ENCODE measurements around the gene ATP8A2. TPM values are rescaled to one million over a fixed set of nuclear protein-coding genes. Genes with fewer than 3 reads are reported as not detected.

Gene ATP8A2
- polyA plus RNA-seq, 3 donors = not detected

DNA sequence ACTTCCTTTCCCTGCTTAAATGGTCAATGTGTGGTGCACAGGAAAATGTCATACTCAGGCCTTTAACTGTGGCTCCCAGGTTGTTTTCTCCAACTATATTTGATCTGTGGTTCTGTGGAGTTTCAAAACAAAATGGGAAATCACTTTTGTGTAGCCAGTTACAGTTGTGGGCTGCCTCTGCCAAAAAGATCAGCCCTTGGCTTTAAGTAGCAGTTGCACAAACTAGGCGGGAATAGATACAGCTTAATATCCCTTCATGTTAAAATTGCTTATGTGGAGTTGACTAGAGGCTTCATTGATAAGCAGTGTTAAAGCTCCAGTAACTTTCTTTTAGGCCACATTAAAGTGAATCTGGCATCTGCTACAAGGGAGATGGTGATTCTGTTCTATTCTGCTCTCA, 395.2 kb downstream of the ATP8A2 start:
- no CpG with 5 or more reads among the region's 1 CpG for WGBS (ENCODE audit: insufficient coverage)
- Histone ChIP-seq H3K4me1 (ENCODE audit: control insufficient read depth in 1 of 2, insufficient read depth in 2 of 2, low read length in 2 of 2) (no peaks in the 10 kb centered on the region), H3K36me3 (replicated peaks in 1 of 2; ENCODE audit: control insufficient read depth in 1 of 2, insufficient read depth in 2 of 2, low read length in 2 of 2) (no peaks in the 10 kb centered on the region), H3K27ac (ENCODE audit: low read depth in 1 of 2, low read length in 2 of 2) (no peak overlapping the region), H3K27me3 (ENCODE audit: control insufficient read depth in 2 of 2, insufficient read depth in 2 of 2, low read length in 2 of 2) (no peaks in the 10 kb centered on the region), H2AFZ (ENCODE audit: insufficient read depth, low read depth, low read length, poor library complexity, severe bottlenecking) (no peak overlapping the region), H3K79me2 (ENCODE audit: insufficient read depth, low read length) (no peaks in the 10 kb centered on the region), H3K4me2 (replicated peaks; ENCODE audit: extremely low read depth, low read length, poor library complexity, severe bottlenecking) (no peak overlapping the region), H3K9ac (ENCODE audit: insufficient read depth, low read length, poor library complexity, severe bottlenecking) (no peak overlapping the region), H3K4me3 (replicated peaks in 1 of 3; ENCODE audit: low read depth in 2 of 3, low read length in 3 of 3) (no peak overlapping the region), H3K9me3 (replicated peaks in 1 of 2; ENCODE audit: control insufficient read depth in 1 of 2, insufficient read depth in 1 of 2, low read length in 2 of 2) (no peaks in the 10 kb centered on the region), H4K20me1 (ENCODE audit: insufficient read depth, low read length) (no peaks in the 10 kb centered on the region)
- Mint-ChIP-seq H3K27ac (no peak overlapping the region), H3K27me3 (ENCODE audit: low read depth in 3 of 3) (peaks cover 3 to 6% (median 4%) of the 10 kb centered on the region in 3 donors), H3K36me3 (no peaks in the 10 kb centered on the region), H3K4me3 (no peak overlapping the region), H3K9me3 (peaks cover 0 to 9% (median 2%) of the 10 kb centered on the region in 7 donors), H3K4me1 (no peaks in the 10 kb centered on the region)
- DNase-seq = no peak
- intact Hi-C loops (cut with micrococcal nuclease) = no loop called here
- TF ChIP-seq, protein P1, sequence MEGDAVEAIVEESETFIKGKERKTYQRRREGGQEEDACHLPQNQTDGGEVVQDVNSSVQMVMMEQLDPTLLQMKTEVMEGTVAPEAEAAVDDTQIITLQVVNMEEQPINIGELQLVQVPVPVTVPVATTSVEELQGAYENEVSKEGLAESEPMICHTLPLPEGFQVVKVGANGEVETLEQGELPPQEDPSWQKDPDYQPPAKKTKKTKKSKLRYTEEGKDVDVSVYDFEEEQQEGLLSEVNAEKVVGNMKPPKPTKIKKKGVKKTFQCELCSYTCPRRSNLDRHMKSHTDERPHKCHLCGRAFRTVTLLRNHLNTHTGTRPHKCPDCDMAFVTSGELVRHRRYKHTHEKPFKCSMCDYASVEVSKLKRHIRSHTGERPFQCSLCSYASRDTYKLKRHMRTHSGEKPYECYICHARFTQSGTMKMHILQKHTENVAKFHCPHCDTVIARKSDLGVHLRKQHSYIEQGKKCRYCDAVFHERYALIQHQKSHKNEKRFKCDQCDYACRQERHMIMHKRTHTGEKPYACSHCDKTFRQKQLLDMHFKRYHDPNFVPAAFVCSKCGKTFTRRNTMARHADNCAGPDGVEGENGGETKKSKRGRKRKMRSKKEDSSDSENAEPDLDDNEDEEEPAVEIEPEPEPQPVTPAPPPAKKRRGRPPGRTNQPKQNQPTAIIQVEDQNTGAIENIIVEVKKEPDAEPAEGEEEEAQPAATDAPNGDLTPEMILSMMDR (IDR thresholded peaks at IDR 0.05) = no peak

- Histone ChIP-seq H3K79me2 (ENCODE audit: insufficient read depth, low read length) (no peaks in the 10 kb centered on the region), H3K9ac (ENCODE audit: insufficient read depth, low read length, poor library complexity, severe bottlenecking) (no peak overlapping the region), H4K20me1 (ENCODE audit: insufficient read depth, low read length) (no peaks in the 10 kb centered on the region), H3K4me3 (replicated peaks in 1 of 3; ENCODE audit: low read depth in 2 of 3, low read length in 3 of 3) (no peak overlapping the region), H3K36me3 (replicated peaks in 1 of 2; ENCODE audit: control insufficient read depth in 1 of 2, insufficient read depth in 2 of 2, low read length in 2 of 2) (no peaks in the 10 kb centered on the region), H3K27ac (ENCODE audit: low read depth in 1 of 2, low read length in 2 of 2) (no peak overlapping the region), H3K4me1 (ENCODE audit: control insufficient read depth in 1 of 2, insufficient read depth in 2 of 2, low read length in 2 of 2) (no peaks in the 10 kb centered on the region), H3K4me2 (replicated peaks; ENCODE audit: extremely low read depth, low read length, poor library complexity, severe bottlenecking) (no peak overlapping the region), H2AFZ (ENCODE audit: insufficient read depth, low read depth, low read length, poor library complexity, severe bottlenecking) (no peak overlapping the region), H3K9me3 (replicated peaks in 1 of 2; ENCODE audit: control insufficient read depth in 1 of 2, insufficient read depth in 1 of 2, low read length in 2 of 2) (no peaks in the 10 kb centered on the region), H3K27me3 (ENCODE audit: control insufficient read depth in 2 of 2, insufficient read depth in 2 of 2, low read length in 2 of 2) (no peaks in the 10 kb centered on the region)
- DNase-seq = no peak
- H3K4me3 Mint-ChIP-seq = no peak overlapping the region
- no peaks in the 10 kb centered on the region for H3K36me3 Mint-ChIP-seq
- H3K27ac Mint-ChIP-seq = no peak overlapping the region
- peaks cover 0 to 9% (median 2%) of the 10 kb centered on the region in 7 donors for H3K9me3 Mint-ChIP-seq
- no peaks in the 10 kb centered on the region for H3K4me1 Mint-ChIP-seq
- intact Hi-C loops (cut with micrococcal nuclease) = no loop called here
- H3K27me3 Mint-ChIP-seq (ENCODE audit: low read depth in 3 of 3) = peaks cover 0 to 5% (median 4%) of the 10 kb centered on the region in 3 donors
- no CpG with 5 or more reads among the region's 4 CpGs for WGBS (ENCODE audit: insufficient coverage)
- TF ChIP-seq, protein P1 (IDR thresholded peaks at IDR 0.05) = no peak
Measured at GRCh38 chr13:25768376-25768775, 396.6 kb downstream of the ATP8A2 start.

All from CD14-positive monocyte (primary cell).